HEK293T (cell line): ENCODE measurements around the gene HPSE2.

ENCODE experiments used
- CTCF ChIA-PET: fragments of 350-600 bp; formaldehyde crosslinking; extraction: SDS; loops from one replicate; lab custom pipeline; 2021; ENCODE audit warnings: antibody characterized with exemption, inconsistent platforms; lab: Yijun Ruan, JAX
- POLR2A ChIA-PET: fragments of 350-600 bp; formaldehyde crosslinking; extraction: SDS; loops from one replicate; lab custom pipeline; 2020; ENCODE audit warnings: antibody characterized with exemption, inconsistent platforms; lab: Yijun Ruan, JAX
- DNase-seq: peaks from one replicate; pipeline ENCODE4 v3.0.0; 2012; ENCODE audit warnings: mixed read lengths; ENCODE audit errors: extremely low spot score
- ARNT ChIP-seq: fragments of 450-650 bp; IDR thresholded peaks from 2 replicates; pipeline ENCODE4 v1.6.1; 2017; ENCODE audit warnings: mild to moderate bottlenecking
- BHLHE40 ChIP-seq: fragments of 450-650 bp; IDR thresholded peaks from 2 replicates; pipeline ENCODE4 v1.6.1; 2016; ENCODE audit warnings: mild to moderate bottlenecking, moderate library complexity, borderline replicate concordance
- CTBP1 ChIP-seq: fragments of 450-650 bp; IDR thresholded peaks from 2 replicates; pipeline ENCODE4 v1.6.1; 2016; ENCODE audit warnings: borderline replicate concordance
- ELF4 ChIP-seq: fragments of 450-650 bp; IDR thresholded peaks from 2 replicates; pipeline ENCODE4 v1.6.1; 2017; ENCODE audit warnings: antibody characterized with exemption
- FOXA1 ChIP-seq: fragments of 450-650 bp; IDR thresholded peaks from 2 replicates; pipeline ENCODE4 v1.6.1; 2016; ENCODE audit warnings: mild to moderate bottlenecking
- FOXK2 ChIP-seq: fragments of 450-650 bp; IDR thresholded peaks from 2 replicates; pipeline ENCODE4 v1.6.1; 2016; ENCODE audit warnings: mild to moderate bottlenecking
- FOXM1 ChIP-seq: fragments of 450-650 bp; IDR thresholded peaks from 2 replicates; pipeline ENCODE4 v1.6.1; 2017; ENCODE audit warnings: mild to moderate bottlenecking, borderline replicate concordance
- HDGF ChIP-seq: fragments of 450-650 bp; IDR thresholded peaks from 2 replicates; pipeline ENCODE4 v1.6.1; 2017; ENCODE audit warnings: antibody characterized with exemption, borderline replicate concordance
- L3MBTL2 ChIP-seq: fragments of 450-650 bp; conservative IDR thresholded peaks from 2 replicates; pipeline ENCODE4 v1.6.1; 2016; ENCODE audit warnings: mild to moderate bottlenecking
- LEF1 ChIP-seq: fragments of 450-650 bp; IDR thresholded peaks from 2 replicates; pipeline ENCODE4 v1.6.1; 2017; ENCODE audit warnings: mild to moderate bottlenecking, borderline replicate concordance
- NFRKB ChIP-seq: fragments of 450-650 bp; IDR thresholded peaks from 2 replicates; pipeline ENCODE4 v1.6.1; 2016; ENCODE audit warnings: mild to moderate bottlenecking, moderate library complexity
- PKNOX1 ChIP-seq: fragments of 450-650 bp; IDR thresholded peaks from 2 replicates; pipeline ENCODE4 v1.6.1; 2016
- SP1 ChIP-seq: fragments of 450-650 bp; IDR thresholded peaks from 2 replicates; pipeline ENCODE4 v1.6.1; 2017
- SUZ12 ChIP-seq: fragments of 450-650 bp; IDR thresholded peaks from 2 replicates; pipeline ENCODE4 v1.6.1; 2016; ENCODE audit warnings: mild to moderate bottlenecking
- TARDBP ChIP-seq: fragments of 450-650 bp; IDR thresholded peaks from 2 replicates; pipeline ENCODE4 v1.6.1; 2016
- ZNF384 ChIP-seq: fragments of 450-650 bp; IDR thresholded peaks from 2 replicates; pipeline ENCODE4 v1.6.1; 2016

HPSE2 gene

GRCh38 chr10:98832738-98833137 is 402.9 kb downstream of the HPSE2 start:
- no peak for DNase-seq
- TF ChIP-seq ELF4 (no peak), HDGF (no peak), SP1 (no peak), PKNOX1 (no peak), BHLHE40 (no peak)
- CTCF ChIA-PET = no interaction called here
- POLR2A ChIA-PET = no interaction called here

- POLR2A ChIA-PET = no interaction called here
- CTCF ChIA-PET = no interaction called here
- TF ChIP-seq FOXK2 = no peak
- TF ChIP-seq ZNF384 = no peak
- no peak for TF ChIP-seq PKNOX1
- no peak for TF ChIP-seq BHLHE40
- no peak for TF ChIP-seq L3MBTL2
- TF ChIP-seq TARDBP = no peak
- no peak for TF ChIP-seq FOXA1
- TF ChIP-seq HDGF = no peak
- no peak for DNase-seq
These were observed 403.5 kb downstream of the HPSE2 start for GRCh38 chr10:98832196-98832595.

- no peak for DNase-seq
- TF ChIP-seq ZNF384 (no peak), NFRKB (no peak), BHLHE40 (no peak), ARNT (no peak), LEF1 (no peak)
- ChIA-PET CTCF (no interaction called here), POLR2A (no interaction called here)
These were observed 404.3 kb downstream of the HPSE2 start for GRCh38 chr10:98831391-98831790.

GRCh38 chr10:98825741-98826140 is 409.9 kb downstream of the HPSE2 start:
- ChIA-PET POLR2A (no interaction called here), CTCF (no interaction called here)
- no peak for DNase-seq
- no peak for TF ChIP-seq SUZ12
- no peak for TF ChIP-seq FOXA1
- TF ChIP-seq ZNF384 = no peak
- no peak for TF ChIP-seq LEF1
- TF ChIP-seq FOXM1 = no peak
- TF ChIP-seq HDGF = no peak
- TF ChIP-seq TARDBP = no peak
- no peak for TF ChIP-seq ARNT
- no peak for TF ChIP-seq ELF4

GRCh38 chr10:98817396-98817795 is 418.3 kb downstream of the HPSE2 start:
- TF ChIP-seq SP1 (no peak), ELF4 (no peak), CTBP1 (no peak), LEF1 (no peak), HDGF (no peak), ZNF384 (no peak), PKNOX1 (no peak), FOXK2 (no peak), SUZ12 (no peak), L3MBTL2 (no peak), FOXA1 (no peak)
- ChIA-PET POLR2A (no interaction called here), CTCF (no interaction called here)
- DNase-seq = no peak

- DNase-seq = no peak
- CTCF ChIA-PET = no interaction called here
- POLR2A ChIA-PET = no interaction called here
- TF ChIP-seq FOXA1 = no peak
- TF ChIP-seq TARDBP = no peak
- no peak for TF ChIP-seq ELF4
- no peak for TF ChIP-seq CTBP1
- no peak for TF ChIP-seq SP1
- TF ChIP-seq BHLHE40 = no peak
- no peak for TF ChIP-seq ARNT
- TF ChIP-seq FOXK2 = no peak
- TF ChIP-seq NFRKB = no peak
- TF ChIP-seq SUZ12 = no peak
- no peak for TF ChIP-seq LEF1
- TF ChIP-seq ZNF384 = no peak
- TF ChIP-seq PKNOX1 = no peak
These were observed 420.4 kb downstream of the HPSE2 start for GRCh38 chr10:98815039-98815885.
